IPS DF 6.9 (cell line): ENCODE results near the gene HOXB1.

ENCODE experiments used
- DNase-seq: peaks from one replicate; pipeline ENCODE4 v3.0.0-alpha.2; 2013; ENCODE audit warnings: low read depth, low spot score
- H3K27ac ChIP-seq: one replicate; pipeline ENCODE4 v1.5.1; 2013; ENCODE audit warnings: low read length, control low read depth
- H3K27me3 ChIP-seq: 2 replicates; pipeline ENCODE4 v1.6.1; 2013; ENCODE audit warnings: mild to moderate bottlenecking, low read length; ENCODE audit not compliant: control insufficient read depth, insufficient read depth
- H3K36me3 ChIP-seq: 2 replicates; pipeline ENCODE4 v1.6.1; 2013; ENCODE audit warnings: low read length; ENCODE audit not compliant: control insufficient read depth, insufficient read depth
- H3K4me1 ChIP-seq: 2 replicates; pipeline ENCODE4 v1.6.1; 2013; ENCODE audit warnings: low read length; ENCODE audit not compliant: control insufficient read depth, insufficient read depth
- H3K4me3 ChIP-seq: 2 replicates; pipeline ENCODE4 v1.5.1; 2013; ENCODE audit warnings: mild to moderate bottlenecking, low read length
- H3K9me3 ChIP-seq: 2 replicates; pipeline ENCODE4 v1.6.1; 2013; ENCODE audit warnings: low read length, inconsistent platforms; ENCODE audit not compliant: control insufficient read depth, insufficient read depth
- WGBS: extraction: QIAGEN DNeasy Blood & Tissue Kit; methylation state at CpG from one replicate; pipeline ENCODE4 v1.1.7; 2013; ENCODE audit warnings: mixed read lengths, missing lambda C conversion rate; ENCODE audit not compliant: insufficient read length, insufficient coverage; 5-methylcytosine and 5-hydroxymethylcytosine counted together

HOXB1 gene

DNA sequence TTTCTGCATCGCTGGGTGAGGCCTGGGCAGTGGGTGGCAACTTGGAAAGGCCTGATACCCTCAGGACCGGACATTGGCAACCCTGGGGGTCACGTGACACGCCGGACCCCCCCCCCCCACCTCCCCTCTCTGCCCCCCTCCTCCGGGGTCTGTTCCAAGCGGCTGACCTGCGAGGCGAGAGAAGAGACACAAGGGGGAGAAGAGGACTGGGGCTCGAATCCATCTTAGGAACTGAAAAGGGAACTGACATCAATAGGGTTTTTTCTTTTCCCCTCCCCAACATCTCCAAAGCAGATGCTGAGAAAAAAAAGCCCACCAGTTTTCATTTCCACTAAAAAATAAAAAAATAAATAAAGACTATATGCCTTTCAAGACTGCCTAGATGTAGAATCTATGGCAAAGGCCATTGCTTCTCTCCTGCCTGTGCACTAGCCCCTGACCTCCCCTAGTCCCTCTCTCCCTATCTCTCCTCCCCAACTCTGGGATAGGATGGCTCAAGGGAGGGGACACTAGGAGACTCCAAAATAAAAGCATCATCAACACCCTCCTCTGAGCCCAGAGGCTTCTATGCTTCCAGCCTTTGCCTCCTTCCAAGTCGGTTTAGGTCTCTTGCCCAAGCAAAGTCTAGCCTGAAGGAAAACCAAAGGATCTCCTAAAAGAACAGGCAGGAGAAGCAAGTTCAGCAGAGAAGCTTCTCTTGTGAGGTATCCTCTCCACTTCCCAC, 21.8 kb upstream of the HOXB1 start:
- Histone ChIP-seq H3K4me3 (no peak overlapping the region), H3K27me3 (peaks cover 88% of the 10 kb centered on the region), H3K9me3 (no peaks in the 10 kb centered on the region), H3K36me3 (no peaks in the 10 kb centered on the region), H3K4me1 (peaks cover 8% of the 10 kb centered on the region), H3K27ac (no peak overlapping the region)
- no CpG with 5 or more reads among the region's 11 CpGs for WGBS
- DNase-seq = no peak

DNA sequence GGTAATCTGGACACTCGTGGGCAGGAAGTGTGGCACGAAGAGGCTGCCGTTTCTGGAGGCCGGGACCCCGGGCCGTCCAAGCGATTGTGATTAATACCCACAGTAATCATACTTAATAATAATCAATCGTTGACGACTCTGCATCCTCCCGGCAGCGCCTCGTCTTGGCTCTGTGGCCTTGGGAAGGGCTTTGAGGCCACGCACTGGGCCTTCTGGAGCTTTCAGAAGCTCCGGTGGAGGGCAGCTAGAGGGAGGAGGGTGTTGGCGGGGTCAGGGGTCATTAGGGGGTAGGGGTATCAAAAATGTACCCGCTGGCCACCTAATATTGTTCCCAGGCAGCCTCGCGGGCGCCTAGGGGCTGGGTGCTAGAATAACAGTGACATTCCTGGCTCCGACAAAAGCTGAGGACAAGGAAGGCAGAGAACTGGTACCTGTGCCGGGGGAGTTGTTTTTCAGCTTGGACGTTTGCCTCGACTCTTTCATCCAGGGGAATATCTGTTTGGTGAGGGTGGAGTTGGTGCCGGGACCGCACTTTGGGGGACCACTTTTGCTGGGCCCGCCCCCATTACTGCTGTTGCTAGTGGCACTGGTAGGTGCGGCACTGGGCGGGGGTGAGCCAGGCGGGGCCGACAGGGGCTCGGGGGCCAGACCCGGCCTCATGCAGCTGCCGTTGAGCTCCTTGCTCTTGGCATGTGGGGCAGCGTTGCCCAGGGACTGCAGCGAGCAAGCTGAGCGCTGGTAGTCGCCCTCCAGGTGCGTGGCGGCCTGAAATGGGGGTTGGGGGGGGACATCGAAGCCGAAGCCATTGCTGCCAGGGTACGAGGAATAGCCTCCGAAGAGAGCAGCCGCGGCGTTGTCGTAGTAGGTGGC, 21.0 kb upstream of the HOXB1 start:
- Histone ChIP-seq H3K27me3 (peaks cover 88% of the 10 kb centered on the region), H3K27ac (no peak overlapping the region), H3K4me3 (no peak overlapping the region), H3K4me1 (peaks cover 8% of the 10 kb centered on the region), H3K36me3 (no peaks in the 10 kb centered on the region), H3K9me3 (no peaks in the 10 kb centered on the region)
- DNase-seq = no peak
- no CpG with 5 or more reads among the region's 47 CpGs for WGBS

DNA sequence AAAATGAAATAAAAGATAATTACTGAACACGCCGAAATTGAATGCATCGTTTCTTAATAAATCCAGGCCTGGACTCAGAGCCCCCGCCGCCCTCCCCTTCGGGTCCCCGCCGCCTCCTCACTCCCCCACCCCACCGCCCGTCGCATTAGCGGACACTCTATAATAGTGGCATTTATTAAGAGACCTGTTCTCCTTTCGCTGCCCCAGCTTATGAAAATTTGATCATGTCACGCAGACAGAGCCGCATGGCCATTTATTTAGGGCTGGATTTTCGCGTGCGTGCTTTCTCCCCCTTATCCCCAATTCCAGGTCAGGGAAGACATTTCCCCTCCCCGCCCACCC, 20.4 kb upstream of the HOXB1 start:
- Histone ChIP-seq H3K4me3 (no peak overlapping the region), H3K4me1 (peaks cover 10% of the 10 kb centered on the region), H3K36me3 (no peaks in the 10 kb centered on the region), H3K27me3 (peaks cover 88% of the 10 kb centered on the region), H3K9me3 (no peaks in the 10 kb centered on the region), H3K27ac (no peak overlapping the region)
- no CpG with 5 or more reads among the region's 19 CpGs for WGBS
- no peak for DNase-seq

DNA sequence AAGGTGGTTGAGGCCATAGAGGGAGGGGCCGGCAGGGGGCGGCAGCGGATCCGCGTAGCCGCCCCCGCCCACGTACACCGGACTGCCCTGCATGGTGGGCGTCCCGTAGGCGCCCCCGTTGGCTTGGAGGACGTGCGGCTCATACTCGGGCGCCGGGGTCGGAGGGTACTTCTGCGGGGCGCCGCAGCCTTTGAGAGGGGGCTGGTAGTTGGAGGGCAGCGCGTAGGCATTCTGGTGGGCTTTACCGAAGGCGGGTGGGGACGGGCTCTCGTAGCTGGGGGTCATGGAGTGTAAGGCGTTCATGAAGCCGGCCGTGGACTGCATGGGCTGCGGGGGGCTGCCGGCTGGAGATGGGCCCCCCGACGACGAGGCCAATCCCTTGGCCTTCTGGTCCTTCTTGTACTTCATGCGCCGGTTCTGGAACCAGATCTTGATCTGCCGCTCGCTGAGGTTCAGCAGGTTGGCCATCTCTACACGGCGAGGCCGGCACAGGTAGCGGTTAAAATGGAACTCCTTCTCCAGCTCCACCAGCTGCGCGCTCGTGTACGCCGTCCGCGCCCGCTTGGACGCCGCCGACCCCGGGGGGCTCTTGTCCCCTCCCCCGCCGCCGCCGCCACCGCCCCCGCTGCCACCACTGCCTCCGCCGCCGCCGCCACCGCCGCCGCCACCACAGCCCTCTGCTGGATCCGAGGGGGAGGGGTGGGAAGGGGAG, 19.8 kb upstream of the HOXB1 start:
- no CpG with 5 or more reads among the region's 70 CpGs for WGBS
- no peak overlapping the region; the same call in 1 of the 2 replicates for H3K4me3 ChIP-seq

DNA sequence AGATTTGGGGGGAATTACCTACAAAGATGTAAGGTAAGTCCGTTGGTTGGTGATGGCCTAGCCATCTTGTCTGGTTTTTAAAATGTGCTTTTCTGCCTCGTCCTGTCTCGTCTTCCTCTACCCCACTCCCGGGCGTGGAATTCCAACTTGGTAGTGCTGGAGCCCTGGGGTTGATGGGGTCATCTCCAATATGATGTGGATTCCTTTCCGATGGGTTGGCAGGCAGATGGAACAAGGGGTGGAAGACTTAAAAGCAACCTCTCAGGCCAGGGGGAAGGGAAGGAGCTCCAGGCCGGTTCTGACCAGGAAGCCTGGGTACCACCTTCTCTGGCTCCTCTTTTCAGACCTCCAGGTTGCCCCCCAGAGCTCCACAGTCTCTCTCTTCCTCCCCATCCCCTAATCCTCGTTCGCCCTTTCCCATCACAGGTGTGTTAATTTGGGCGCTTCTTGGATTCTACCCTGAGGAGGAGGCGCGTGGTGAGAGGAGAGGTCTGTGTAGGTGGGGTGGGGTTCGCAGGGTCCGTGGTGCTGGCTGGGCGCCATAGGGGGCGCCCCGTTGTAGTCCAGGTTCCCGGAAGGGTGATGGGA, 19.2 kb upstream of the HOXB1 start:
- no peak overlapping the region for H3K27ac ChIP-seq
- H3K36me3 ChIP-seq = no peaks in the 10 kb centered on the region
- peaks cover 10% of the 10 kb centered on the region for H3K4me1 ChIP-seq
- WGBS = no CpG with 5 or more reads among the region's 18 CpGs
- no peak overlapping the region for H3K4me3 ChIP-seq
- H3K9me3 ChIP-seq = no peaks in the 10 kb centered on the region
- H3K27me3 ChIP-seq = peaks cover 90% of the 10 kb centered on the region
- no peak for DNase-seq

More for the DNA sequence above, 19.8 kb upstream of the HOXB1 start:
- Histone ChIP-seq H3K27me3 (peaks cover 88% of the 10 kb centered on the region), H3K4me1 (peaks cover 10% of the 10 kb centered on the region), H3K36me3 (no peaks in the 10 kb centered on the region), H3K9me3 (no peaks in the 10 kb centered on the region), H3K27ac (no peak overlapping the region)
- DNase-seq = no peak

DNA sequence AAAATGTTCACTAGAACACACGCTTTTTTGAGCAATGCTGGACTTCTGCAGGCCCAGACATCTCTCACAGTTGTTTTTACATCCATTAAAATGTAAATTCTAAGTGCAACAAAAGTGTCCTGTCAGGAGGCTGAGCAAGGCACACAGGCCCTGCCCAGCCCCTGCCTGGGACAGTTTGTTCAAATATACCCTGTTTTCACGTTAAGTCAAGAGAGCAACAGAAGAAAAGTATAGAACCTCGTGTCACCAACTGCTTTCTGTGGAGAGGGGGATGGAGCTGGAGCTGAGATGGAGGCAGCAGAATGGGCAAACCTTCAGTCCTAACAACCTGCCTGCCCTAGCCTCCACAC, 18.4 kb upstream of the HOXB1 start:
- WGBS = no CpG with 5 or more reads among the region's 3 CpGs
- Histone ChIP-seq H3K4me3 (no peak overlapping the region), H3K27me3 (peaks cover 87% of the 10 kb centered on the region), H3K4me1 (peaks cover 8% of the 10 kb centered on the region), H3K9me3 (no peaks in the 10 kb centered on the region), H3K27ac (no peak overlapping the region), H3K36me3 (no peaks in the 10 kb centered on the region)
- DNase-seq = no peak

DNA sequence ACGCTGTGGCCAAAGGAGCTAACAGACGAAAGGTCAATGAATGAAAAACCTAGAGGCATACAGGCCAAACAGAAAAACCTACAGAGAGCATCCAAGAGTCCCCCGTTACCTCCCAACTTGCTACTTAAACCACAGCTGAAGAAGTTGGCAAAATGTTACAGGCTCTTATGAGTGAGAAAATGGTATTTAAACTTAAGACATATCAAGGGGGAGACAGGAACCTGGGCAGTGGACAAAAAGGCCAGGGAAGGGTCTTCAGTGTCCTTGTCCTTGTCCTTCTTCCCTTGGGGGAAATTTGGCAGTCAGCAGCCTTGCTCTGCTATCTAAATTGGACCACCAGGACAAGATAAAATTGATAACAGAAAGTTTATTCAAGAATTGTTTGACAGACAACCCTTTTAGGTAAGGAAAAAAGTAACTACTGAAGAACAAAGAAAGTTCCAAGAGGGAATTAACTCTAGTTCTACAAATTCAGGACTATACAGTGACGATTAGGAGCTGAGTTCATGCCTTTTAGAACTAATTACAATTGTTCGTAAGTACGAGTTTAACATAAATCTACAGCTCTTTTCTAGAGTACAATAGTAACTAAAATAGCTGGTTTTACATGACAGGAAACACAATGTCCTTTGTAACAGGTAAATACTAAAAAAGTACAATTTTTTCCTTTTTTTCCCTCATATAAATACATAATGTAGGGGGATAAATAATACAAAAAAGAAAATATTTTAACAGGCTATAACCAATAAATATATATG, 17.9 kb upstream of the HOXB1 start:
- H3K36me3 ChIP-seq = no peaks in the 10 kb centered on the region
- H3K9me3 ChIP-seq = no peaks in the 10 kb centered on the region
- no peak for DNase-seq
- H3K4me1 ChIP-seq = peaks cover 8% of the 10 kb centered on the region
- WGBS = no CpG with 5 or more reads among the region's 6 CpGs
- no peak overlapping the region for H3K4me3 ChIP-seq
- peaks cover 87% of the 10 kb centered on the region for H3K27me3 ChIP-seq
- H3K27ac ChIP-seq = no peak overlapping the region

DNA sequence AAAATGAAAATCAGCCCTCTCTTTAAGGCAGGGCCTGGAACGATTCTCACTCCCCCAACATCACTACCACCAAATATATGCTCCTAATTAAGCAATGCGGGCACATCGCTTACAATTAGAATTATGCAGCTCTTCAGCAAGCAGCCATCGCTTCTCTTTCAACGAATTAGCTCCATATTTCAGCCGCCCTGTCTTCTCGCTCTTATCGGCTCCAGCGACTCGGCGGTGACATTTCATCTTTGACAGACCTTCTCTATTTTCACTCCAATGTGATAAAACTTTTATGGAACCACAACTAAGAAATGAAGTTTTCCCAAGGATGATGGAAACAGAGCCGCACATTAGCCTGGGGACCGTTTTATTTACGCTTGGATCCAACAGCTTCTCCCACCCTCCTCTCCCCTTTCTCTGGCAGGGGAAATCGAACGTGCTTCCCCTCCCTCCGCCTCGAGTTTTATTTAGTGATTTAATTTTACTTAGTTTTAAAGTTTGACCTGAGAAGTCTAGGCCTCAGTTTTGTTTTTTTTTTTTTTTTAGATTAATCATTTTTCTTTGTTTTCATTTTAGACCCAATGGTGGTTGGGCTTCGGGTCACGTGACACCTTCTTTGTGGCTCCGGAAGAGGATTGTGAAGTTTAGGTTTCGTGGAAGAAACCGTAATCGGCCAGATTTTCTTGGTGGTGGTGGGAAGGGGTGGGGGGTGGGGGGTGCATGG, 17.2 kb upstream of the HOXB1 start:
- H3K4me1 ChIP-seq = peaks cover 10% of the 10 kb centered on the region
- no CpG with 5 or more reads among the region's 24 CpGs for WGBS
- H3K27me3 ChIP-seq = peaks cover 87% of the 10 kb centered on the region
- no peaks in the 10 kb centered on the region for H3K36me3 ChIP-seq
- no peak for DNase-seq
- no peaks in the 10 kb centered on the region for H3K9me3 ChIP-seq
- no peak overlapping the region for H3K4me3 ChIP-seq
- no peak overlapping the region for H3K27ac ChIP-seq

DNA sequence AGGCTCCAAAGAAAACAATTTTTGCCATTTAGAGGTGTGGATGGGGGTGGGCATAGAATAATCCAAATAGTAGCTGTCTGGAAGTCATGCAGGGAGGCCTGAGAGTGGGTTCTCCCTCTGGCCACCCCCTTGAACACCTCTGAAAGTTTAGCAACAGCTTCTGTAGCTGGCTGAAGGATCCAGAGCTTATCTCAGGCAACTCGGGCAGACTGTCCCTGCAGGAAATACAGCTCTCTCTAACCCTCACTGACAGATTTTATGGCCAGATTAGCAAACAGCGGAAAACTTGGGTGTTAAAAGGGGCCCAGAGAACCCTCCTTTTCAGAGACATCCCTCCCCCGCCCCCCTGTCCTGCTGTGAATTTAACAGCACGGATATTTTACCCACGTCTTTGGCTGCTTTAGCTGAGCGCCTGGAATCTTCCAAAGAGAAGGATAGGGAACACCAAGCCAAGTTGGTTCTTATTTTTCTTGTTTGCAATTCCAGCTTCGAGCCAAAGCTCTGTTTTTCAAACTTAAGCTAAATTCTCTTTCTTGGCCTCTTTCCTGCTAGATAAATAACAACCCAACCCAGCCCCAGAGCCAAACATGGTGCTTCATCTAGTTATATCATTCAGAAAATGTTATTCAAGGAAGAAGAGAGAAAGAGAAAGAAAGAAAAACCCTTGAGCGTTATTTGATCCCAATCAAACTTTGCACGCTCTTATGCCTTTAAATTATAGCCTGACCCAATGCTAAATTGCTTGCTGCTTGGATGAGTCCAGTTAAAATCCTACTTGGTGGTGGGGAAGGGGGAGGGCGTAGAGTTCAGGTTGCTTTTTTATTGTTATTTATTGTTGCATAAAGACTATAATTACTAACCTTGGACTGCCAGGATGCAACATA, 16.4 kb upstream of the HOXB1 start:
- H3K4me3 ChIP-seq = no peak overlapping the region
- WGBS = no CpG with 5 or more reads among the region's 10 CpGs

More for the DNA sequence above, 16.4 kb upstream of the HOXB1 start:
- Histone ChIP-seq H3K27me3 (peaks cover 87% of the 10 kb centered on the region), H3K9me3 (no peaks in the 10 kb centered on the region), H3K4me1 (peaks cover 10% of the 10 kb centered on the region), H3K36me3 (no peaks in the 10 kb centered on the region), H3K27ac (no peak overlapping the region)
- no peak for DNase-seq
